SK-N-SH (cell line): ENCODE data around the gene CALCOCO2. TPM values are rescaled to one million over a fixed set of nuclear protein-coding genes. Genes with fewer than 3 reads are reported as not detected.
A peak's percentile ranks its signal among the peaks of the same experiment; 100 is the strongest.

ENCODE experiments used
- CTCF ChIA-PET: fragments of 300-600, 350-600 bp; formaldehyde crosslinking; extraction: SDS; loops from one replicate; lab custom pipeline; 2021; lab: Yijun Ruan, JAX
- POLR2A ChIA-PET: fragments of 350-600 bp; sonication (Branson Sonifier 250); formaldehyde crosslinking; extraction: SDS; loops from one replicate; lab custom pipeline; 2020; ENCODE audit warnings: antibody characterized with exemption, inconsistent platforms; lab: Yijun Ruan, JAX
- DNase-seq: peaks from one replicate; pipeline ENCODE4 v3.0.0; 2012
- H2AFZ ChIP-seq: fragments of 200-600 bp; sonication (generic); 2 replicates; pipeline ENCODE4 v1.8.1; 2016; ENCODE audit warnings: antibody characterized with exemption, mild to moderate bottlenecking, low read depth
- H3F3A ChIP-seq: fragments of 200-600 bp; sonication (generic); replicated peaks from 2 replicates; pipeline ENCODE3; 2016; ENCODE audit warnings: antibody characterized with exemption, mild to moderate bottlenecking; ENCODE audit not compliant: insufficient read depth
- H3K27ac ChIP-seq, 2 experiments: fragments of 200-500 bp in 1 of 2; fragments of 200-600 bp in 1 of 2; sonication (Bioruptor generic) in 1 of 2; sonication (generic), shearing (Covaris generic) in 1 of 2; 2 replicates each; pipeline versions ENCODE4 v1.5.1 to v1.6.1; 2014 to 2016; ENCODE audit warnings: low read depth in 2 of 2, inconsistent platforms in 1 of 2, low read length in 1 of 2, mild to moderate bottlenecking in 1 of 2, mixed read lengths in 1 of 2
- H3K27me3 ChIP-seq: fragments of 200-600 bp; sonication (generic), shearing (Covaris generic); 2 replicates; pipeline ENCODE4 v1.6.1; 2016; ENCODE audit warnings: mixed run types; ENCODE audit not compliant: insufficient read depth
- H3K36me3 ChIP-seq, 2 experiments: fragments of 200-500 bp in 1 of 2; fragments of 200-600 bp in 1 of 2; sonication (Bioruptor generic) in 1 of 2; sonication (generic) in 1 of 2; replicated peaks in 1 of 2; 2 replicates each; pipeline versions ENCODE3 to v1.5.1; 2014 to 2016; ENCODE audit warnings: low read length in 1 of 2, mild to moderate bottlenecking in 1 of 2; ENCODE audit not compliant: insufficient read depth in 2 of 2, control insufficient read depth in 1 of 2
- H3K4me1 ChIP-seq, 2 experiments: fragments of 200-500 bp in 1 of 2; fragments of 200-600 bp in 1 of 2; sonication (Bioruptor generic) in 1 of 2; sonication (generic), shearing (Covaris generic) in 1 of 2; 2 replicates each; pipeline versions ENCODE4 v1.5.1 to v1.6.1; 2014 to 2016; ENCODE audit warnings: low read depth in 1 of 2, low read length in 1 of 2, mixed run types in 1 of 2; ENCODE audit not compliant: insufficient read depth in 2 of 2, control insufficient read depth in 1 of 2
- H3K4me2 ChIP-seq: fragments of 200-600 bp; sonication (generic), shearing (Covaris generic); 2 replicates; pipeline ENCODE4 v1.6.1; 2017; ENCODE audit warnings: mixed run types
- H3K4me3 ChIP-seq, 2 experiments: fragments of 200-500 bp in 1 of 2; fragments of 200-600 bp in 1 of 2; sonication (Bioruptor generic) in 1 of 2; sonication (generic), shearing (Covaris generic) in 1 of 2; 2 replicates each; pipeline versions ENCODE4 v1.5.1 to v1.8.1; 2014 to 2016; ENCODE audit warnings: low read depth in 2 of 2, inconsistent platforms in 1 of 2, low read length in 1 of 2, mild to moderate bottlenecking in 1 of 2, mixed read lengths in 1 of 2, moderate library complexity in 1 of 2
- H3K79me2 ChIP-seq: fragments of 200-600 bp; sonication (generic); 2 replicates; pipeline ENCODE4 v1.8.1; 2017; ENCODE audit warnings: mild to moderate bottlenecking; ENCODE audit not compliant: insufficient read depth
- H3K9ac ChIP-seq: fragments of 200-600 bp; sonication (generic); 2 replicates; pipeline ENCODE4 v1.6.1; 2017; ENCODE audit warnings: mixed run types
- H3K9me2 ChIP-seq: fragments of 200-600 bp; sonication (generic); 2 replicates; pipeline ENCODE4 v1.6.1; 2017; ENCODE audit warnings: mixed run types
- H3K9me3 ChIP-seq: fragments of 200-600 bp; sonication (generic); 2 replicates; pipeline ENCODE4 v1.6.1; 2017; ENCODE audit warnings: mixed run types, mild to moderate bottlenecking, moderate library complexity
- H4K20me1 ChIP-seq: fragments of 200-600 bp; sonication (generic); 2 replicates; pipeline ENCODE4 v1.6.1; 2017; ENCODE audit warnings: mild to moderate bottlenecking, mixed run types; ENCODE audit not compliant: insufficient read depth
- FOSL2 ChIP-seq: IDR thresholded peaks from 2 replicates; pipeline ENCODE4 v1.4.0; 2012; ENCODE audit warnings: low read depth, mild to moderate bottlenecking, moderate library complexity, borderline replicate concordance
- FOXJ3 ChIP-seq: sonication (generic); formaldehyde crosslinking; IDR thresholded peaks from 2 replicates; pipeline ENCODE4 v1.5.1; 2020; ENCODE audit warnings: mild to moderate bottlenecking, missing genetic modification reagents
- GABPA ChIP-seq: IDR thresholded peaks from 2 replicates; pipeline ENCODE4 v1.4.0; 2012; ENCODE audit warnings: low read depth, mild to moderate bottlenecking
- JUND ChIP-seq: IDR thresholded peaks from 2 replicates; pipeline ENCODE4 v1.4.0; 2012
- MAX ChIP-seq: IDR thresholded peaks from 2 replicates; pipeline ENCODE4 v1.4.0; 2012; ENCODE audit warnings: low read depth
- MEF2A ChIP-seq: IDR thresholded peaks from 2 replicates; pipeline ENCODE4 v1.4.0; 2012; ENCODE audit warnings: low read depth, borderline replicate concordance
- NFIC ChIP-seq: IDR thresholded peaks from 2 replicates; pipeline ENCODE4 v1.4.0; 2012; ENCODE audit warnings: borderline replicate concordance
- PBX3 ChIP-seq: IDR thresholded peaks from 2 replicates; pipeline ENCODE4; 2012
- POLR2AphosphoS5 ChIP-seq: IDR thresholded peaks from 2 replicates; pipeline ENCODE4 v1.6.1; 2012; ENCODE audit warnings: low read depth, low read length
- RCOR1 ChIP-seq: fragments of 150-350 bp; IDR thresholded peaks from 2 replicates; pipeline ENCODE4 v1.6.1; 2017; ENCODE audit warnings: antibody characterized with exemption, low read length
- RFX5 ChIP-seq: IDR thresholded peaks from 2 replicates; pipeline ENCODE4 v1.6.1; 2012; ENCODE audit warnings: mild to moderate bottlenecking, improper control_type of control experiment, low read length
- RXRA ChIP-seq: IDR thresholded peaks from 2 replicates; pipeline ENCODE4 v1.4.0; 2012; ENCODE audit warnings: low read depth, mild to moderate bottlenecking, borderline replicate concordance
- TCF12 ChIP-seq: IDR thresholded peaks from 2 replicates; pipeline ENCODE4 v1.4.0; 2012
- USF2 ChIP-seq: fragments of 150-350 bp; IDR thresholded peaks from 2 replicates; pipeline ENCODE4 v1.6.1; 2017; ENCODE audit warnings: antibody characterized with exemption, low read length, low read depth, borderline replicate concordance
- ZBTB33 ChIP-seq: IDR thresholded peaks from 2 replicates; pipeline ENCODE4 v1.4.0; 2012; ENCODE audit warnings: low read depth, borderline replicate concordance
- WGBS: methylation state at CpG from one replicate; pipeline ENCODE4 v1.1.6; 2017; ENCODE audit warnings: low lambda C conversion rate; 5-methylcytosine and 5-hydroxymethylcytosine counted together
- polyA plus RNA-seq, 3 experiments: library from polyadenylated mRNA; depleted of rRNA; stranded (reverse); fragments of >200 nt; gene quantifications; 2 replicates each; pipeline ENCODE4 v1.2.3, GENCODE V29; 2012

The CALCOCO2 gene
- polyA plus RNA-seq, 1 of the 3 experiments (the other 2 are of a cell fraction), result 49.9 TPM

- TF ChIP-seq POLR2AphosphoS5 (no peak), MEF2A (no peak), RCOR1 (no peak)
- TF ChIP-seq, all 33 proteins: peak for 0
Measured at GRCh38 chr17:48787828-48788227, 43.0 kb upstream of the CALCOCO2 start (continued).

- CTCF ChIA-PET, result interaction anchor here (0.7 to 8.2 kb wide), 16 partner anchors 8 to 242 kb away, joined by 3 to 68 read pairs (median 4); no protein-coding TSS in a partner anchor
- TF ChIP-seq USF2 (no peak), PBX3 (no peak), GABPA (no peak), POLR2AphosphoS5 (no peak), TCF12 (no peak), ZBTB33 (no peak), RXRA (no peak), RFX5 (no peak), FOSL2 (no peak), MAX (no peak), JUND (no peak), FOXJ3 (CRISPR knock-in tag) (no peak), NFIC (no peak)
Measured at GRCh38 chr17:48790607-48791127, 40.2 kb upstream of the CALCOCO2 start.

More at GRCh38 chr17:48790607-48791127, 40.2 kb upstream of the CALCOCO2 start:
- Histone ChIP-seq H4K20me1 (no peaks in the 10 kb centered on the region), H3K9me2 (no peaks in the 10 kb centered on the region), H3K4me1 (peaks cover 0 to 3% of the 10 kb centered on the region in 2 experiments; a peak in 1 of 4 replicates), H3K4me2 (peak overlapping the region; percentile 51; the same call in 1 of the 2 replicates), H3F3A (peaks cover 4% of the 10 kb centered on the region), H3K9ac (no peak overlapping the region), H3K36me3 (no peaks in the 10 kb centered on the region), H3K79me2 (no peaks in the 10 kb centered on the region), H3K4me3 (no peak overlapping the region; a peak in 1 of 4 replicates), H3K27ac (no peak overlapping the region), H3K9me3 (no peaks in the 10 kb centered on the region), H2AFZ (no peak overlapping the region), H3K27me3 (peaks cover 52% of the 10 kb centered on the region)
- POLR2A ChIA-PET, result no interaction called here
- WGBS, result 26% methylated on average over 9 of the region's 9 CpGs
- DNase-seq, result no peak
